HG02981 (cell line): ENCODE data around the gene OR4E2.
"Not testable (repeated sequence)": the region's sequence is repeated elsewhere in the genome, so short reads cannot be mapped to it uniquely, and the experiment has no call there.

ENCODE experiments used
- ATAC-seq: cut with Tn5 transposase; IDR thresholded peaks from one replicate; pipeline ENCODE4 v1.9.1; 2021; ENCODE audit warnings: mild to moderate bottlenecking, moderate library complexity; ENCODE audit not compliant: unreplicated experiment

Gene OR4E2, protein sequence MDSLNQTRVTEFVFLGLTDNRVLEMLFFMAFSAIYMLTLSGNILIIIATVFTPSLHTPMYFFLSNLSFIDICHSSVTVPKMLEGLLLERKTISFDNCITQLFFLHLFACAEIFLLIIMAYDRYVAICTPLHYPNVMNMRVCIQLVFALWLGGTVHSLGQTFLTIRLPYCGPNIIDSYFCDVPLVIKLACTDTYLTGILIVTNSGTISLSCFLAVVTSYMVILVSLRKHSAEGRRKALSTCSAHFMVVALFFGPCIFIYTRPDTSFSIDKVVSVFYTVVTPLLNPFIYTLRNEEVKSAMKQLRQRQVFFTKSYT

DNA sequence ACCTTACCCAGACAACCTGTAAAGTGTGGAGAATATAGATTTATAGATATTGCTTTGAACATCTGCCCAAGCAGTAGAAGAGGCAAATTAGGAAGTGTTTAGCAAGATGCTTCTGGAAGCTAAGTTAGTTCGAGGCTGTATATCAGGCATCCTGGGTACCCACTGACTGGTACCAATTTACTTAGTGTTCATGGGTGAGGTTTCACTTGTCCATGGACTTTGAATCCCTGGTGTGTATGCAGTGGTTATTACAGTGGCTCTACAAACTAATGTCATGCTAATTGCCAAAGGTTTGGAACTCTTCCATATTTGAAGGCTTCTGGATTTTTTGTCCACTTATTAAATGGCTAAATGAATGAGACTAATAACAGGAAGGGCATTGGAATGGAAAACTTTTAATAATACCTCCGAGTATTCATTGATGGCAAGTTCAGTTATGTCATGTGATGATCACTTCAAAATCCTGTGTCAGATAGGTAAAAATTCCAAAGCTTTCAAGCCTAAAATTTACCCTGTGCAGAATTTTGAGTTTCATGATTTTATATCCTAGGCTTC lies at the start of gene OR4E2:
Gene OR4E2 (plus strand): TSS at position 505 of the 555 bp plus-strand sequence. CDS start 11,248 bp downstream, outside the sequence.
- no peak for ATAC-seq

- no peak for ATAC-seq
These were observed 41.3 kb upstream of the OR4E2 start for GRCh38 chr14:21612324-21612723.

DNA sequence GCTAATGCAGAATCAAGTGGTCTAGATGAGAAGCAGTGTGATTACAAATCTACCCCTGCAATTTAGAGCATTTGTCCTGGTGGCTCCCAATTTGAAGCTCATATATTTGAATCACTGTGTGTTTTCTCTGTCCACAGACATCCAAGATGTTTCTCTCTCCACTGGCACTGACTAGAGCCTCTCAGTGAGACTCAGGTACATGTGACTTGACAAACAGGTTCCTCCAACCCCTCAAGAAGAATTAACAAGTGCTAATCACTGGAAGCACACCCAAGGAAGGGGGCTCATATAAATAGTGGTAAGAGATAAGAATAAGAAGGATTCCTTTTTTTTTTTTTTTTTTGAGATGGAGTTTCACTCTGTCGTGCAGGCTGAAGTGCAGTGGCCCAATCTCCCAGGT lies 39.4 kb upstream of the OR4E2 start:
- no peak for ATAC-seq

GRCh38 chr14:21617614-21618013 lies 36.0 kb upstream of the OR4E2 start:
- ATAC-seq: no peak

- no peak for ATAC-seq
These were observed 27.0 kb upstream of the OR4E2 start for GRCh38 chr14:21626491-21627230.

DNA sequence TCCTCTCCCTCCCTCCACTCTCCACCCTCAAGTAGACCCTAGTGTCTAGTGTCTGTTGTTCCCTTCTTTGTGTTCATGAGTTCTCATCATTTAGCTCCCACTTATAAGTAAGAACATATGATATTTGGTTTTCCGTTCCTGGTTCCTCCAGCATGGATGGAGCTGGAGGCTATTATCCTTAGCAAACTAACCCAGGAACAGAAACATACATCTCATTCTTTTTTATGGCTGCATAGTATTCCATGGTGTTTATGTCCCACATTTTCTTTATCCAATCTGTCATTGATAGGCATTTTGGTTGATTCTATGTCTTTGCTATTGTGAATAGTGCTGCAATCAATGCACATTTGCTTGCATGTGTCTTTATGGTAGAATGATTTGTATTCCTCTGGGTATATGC lies 23.1 kb upstream of the OR4E2 start:
- ATAC-seq: not testable (repeated sequence)

GRCh38 chr14:21631084-21631483 lies 22.6 kb upstream of the OR4E2 start:
- no peak for ATAC-seq

DNA sequence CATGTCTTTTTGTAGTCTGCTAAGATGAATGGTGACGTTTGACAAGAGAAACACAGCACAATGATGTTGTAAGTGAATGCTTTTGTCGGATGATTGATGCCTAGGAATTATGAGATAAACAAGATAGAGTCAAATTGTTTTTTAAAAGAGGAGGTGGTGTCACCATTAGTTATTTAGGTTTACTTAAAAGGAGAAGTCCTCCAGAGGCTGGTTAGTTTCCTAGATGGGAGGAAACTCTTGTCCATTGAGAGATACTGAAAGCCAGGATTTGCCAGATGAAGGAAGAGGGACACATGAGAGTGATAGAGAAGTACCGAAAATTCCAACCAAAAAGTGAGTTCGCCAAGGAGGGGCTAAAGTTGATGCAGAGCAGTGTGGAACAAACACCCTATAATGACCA lies 18.8 kb upstream of the OR4E2 start, which contains the start of gene OR10G2:
Gene OR10G2 (minus strand): TSS at position 101 of the 400 bp plus-strand sequence. CDS start 98 bp downstream, at position 3.
- ATAC-seq: no peak

- ATAC-seq: no peak
These were observed 11.0 kb upstream of the OR4E2 start for GRCh38 chr14:21642683-21643082.

- no peak for ATAC-seq
These were observed 10.2 kb upstream of the OR4E2 start for GRCh38 chr14:21643407-21643806.

GRCh38 chr14:21647380-21647779 lies 6.3 kb upstream of the OR4E2 start:
- no peak for ATAC-seq

DNA sequence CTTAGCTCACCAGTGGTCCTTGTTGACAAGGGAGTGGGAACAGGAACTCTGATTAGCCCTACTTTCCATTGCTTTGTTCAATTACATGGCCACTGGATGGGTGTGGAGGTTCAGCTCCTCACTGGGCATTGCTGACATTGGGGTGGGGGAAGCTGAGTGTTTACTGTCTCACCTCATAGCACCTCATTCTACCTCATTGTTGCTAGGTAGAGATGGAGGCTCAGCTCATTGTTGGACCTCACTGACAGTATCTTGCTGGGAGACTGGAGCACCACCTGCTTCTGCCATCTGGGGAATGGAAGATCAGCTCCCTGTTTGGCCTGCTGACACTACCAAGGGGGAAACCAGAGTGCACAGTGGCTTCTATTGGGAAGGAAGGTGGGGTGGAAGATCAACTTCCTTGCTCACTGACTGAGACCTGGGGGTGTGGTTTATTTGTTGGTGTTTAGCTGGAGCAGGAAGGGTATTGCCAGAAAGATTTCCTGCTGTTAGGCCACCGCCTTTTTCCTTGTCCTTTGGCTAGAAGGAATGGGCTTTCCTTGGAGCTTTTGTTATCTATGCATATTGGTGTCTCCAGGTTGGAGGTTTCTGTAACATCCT lies 1.3 kb upstream of the OR4E2 start:
- no peak for ATAC-seq

- ATAC-seq: no peak
These were observed 580 bp downstream of the OR4E2 start for GRCh38 chr14:21654215-21654614.

- no peak for ATAC-seq
These were observed 3.3 kb downstream of the OR4E2 start for GRCh38 chr14:21656980-21657379.

- no peak for ATAC-seq
These were observed 14.7 kb downstream of the OR4E2 start for GRCh38 chr14:21668377-21668776.

- ATAC-seq: no peak
These were observed 15.6 kb downstream of the OR4E2 start for GRCh38 chr14:21669284-21669683.

DNA sequence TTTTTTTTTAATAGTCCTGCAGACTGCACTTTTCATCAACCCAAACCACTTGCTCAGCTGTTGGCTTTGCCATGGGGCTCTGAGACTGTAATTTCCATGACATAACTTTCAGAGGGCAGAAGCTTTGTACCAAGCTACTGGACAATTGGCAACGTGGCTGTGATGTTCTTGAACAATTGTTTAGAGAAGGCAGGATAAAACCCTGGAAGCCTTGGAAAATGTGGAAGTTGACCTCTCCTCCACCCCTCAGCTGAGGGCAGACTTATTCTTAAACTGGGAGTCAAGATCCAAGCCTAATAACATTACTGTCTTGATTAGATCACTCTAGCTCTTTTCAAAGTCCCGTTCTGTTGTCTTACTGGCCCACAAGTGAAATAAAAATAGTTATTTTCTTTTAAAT lies 17.7 kb downstream of the OR4E2 start:
- no peak for ATAC-seq

DNA sequence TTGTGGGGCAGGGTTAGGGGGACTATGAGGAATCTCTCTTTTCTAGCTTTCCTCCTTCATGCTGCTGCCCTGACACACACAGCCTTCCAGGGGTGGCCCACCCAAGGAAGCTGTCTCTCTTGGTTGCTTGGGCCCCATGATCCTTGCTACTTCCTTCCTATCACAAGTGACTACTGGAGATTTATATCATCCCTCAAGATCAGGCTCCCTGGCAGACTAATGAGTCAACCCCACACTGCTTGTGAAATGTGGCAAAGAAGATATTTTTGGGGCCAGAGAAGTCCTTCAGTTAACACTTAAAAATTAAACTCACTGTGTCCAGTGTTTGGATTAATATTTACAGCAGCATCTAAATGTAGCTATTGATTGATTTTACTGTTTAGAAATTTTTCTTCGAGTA lies 18.5 kb downstream of the OR4E2 start:
- no peak for ATAC-seq

- no peak for ATAC-seq
These were observed 20.1 kb downstream of the OR4E2 start, which contains the start of gene OR4E1 for GRCh38 chr14:21673718-21674117. Gene OR4E1 (minus strand): TSS chr14:21673818. CDS start chr14:21670935, 2,883 bp downstream.

DNA sequence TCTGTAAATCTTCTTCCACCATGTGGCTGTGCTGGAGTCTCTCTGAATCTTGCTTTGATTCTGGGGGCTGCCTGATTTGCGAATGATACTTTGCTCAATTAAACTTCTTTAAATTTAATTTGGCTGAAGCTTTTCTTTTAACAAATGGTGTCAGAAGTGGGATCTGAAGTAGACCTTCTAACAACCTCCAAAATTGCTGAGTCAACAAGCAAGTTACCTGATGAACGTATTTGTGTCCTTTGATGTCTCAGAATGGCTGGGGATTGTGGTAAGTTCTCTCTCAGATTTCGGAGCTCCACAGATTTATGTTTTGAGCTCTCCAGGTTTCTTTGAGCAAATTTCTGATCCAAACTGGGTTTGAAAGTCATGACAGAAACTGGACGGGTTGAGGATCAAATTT lies 21.9 kb downstream of the OR4E2 start:
- ATAC-seq: no peak

DNA sequence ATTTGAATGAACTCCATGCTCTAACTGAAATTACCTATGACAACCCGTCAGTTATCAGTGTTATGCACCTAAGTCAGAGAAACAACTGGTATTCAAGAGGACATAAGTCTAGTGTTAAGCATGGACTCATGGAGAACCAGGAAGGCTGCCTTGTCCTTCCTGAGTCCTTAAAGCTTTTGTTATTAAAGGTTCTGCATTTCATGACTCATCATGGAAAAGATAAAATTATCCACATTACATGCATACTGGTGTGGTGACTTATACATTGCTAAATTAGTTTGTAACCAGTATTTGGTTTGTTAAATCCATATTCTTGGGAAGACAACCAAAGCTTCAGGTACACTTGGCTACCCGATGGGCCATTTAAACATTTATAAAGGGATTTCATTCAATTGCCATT lies 26.4 kb downstream of the OR4E2 start:
- no peak for ATAC-seq
